SHP77 (cell line): ENCODE data around the gene ZNF557.

Experiments used
- DNase-seq, 2 experiments: peaks; one replicate each; lab custom pipeline; 2025; lab: John Stamatoyannopoulos, UW

Gene ZNF557

DNA sequence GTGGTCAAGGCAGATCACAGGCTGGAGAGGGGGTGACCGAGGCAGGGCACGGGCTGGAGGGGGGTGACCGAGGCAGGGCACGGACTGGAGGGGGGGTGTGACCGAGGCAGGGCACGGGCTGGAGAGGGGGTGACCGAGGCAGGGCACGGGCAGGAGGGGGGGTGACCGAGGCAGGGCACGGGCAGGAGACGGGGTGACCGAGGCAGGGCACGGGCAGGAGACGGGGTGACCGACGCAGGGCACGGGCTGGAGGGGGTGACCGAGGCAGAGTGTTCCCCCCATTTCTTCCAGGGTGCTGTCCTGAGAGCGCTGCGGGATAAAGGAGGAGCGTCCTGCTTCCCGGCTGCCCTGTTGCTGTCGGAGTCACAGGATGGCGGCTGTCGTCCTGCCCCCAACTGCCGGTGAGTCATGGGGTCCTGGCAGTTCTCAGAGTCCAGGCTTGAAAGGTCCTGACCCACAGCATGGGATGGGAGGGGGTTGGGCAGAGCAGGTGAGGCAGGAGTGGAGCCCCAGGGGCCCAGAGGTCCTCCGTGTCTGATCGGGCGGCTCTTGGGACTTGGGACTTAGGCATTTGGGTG, 5.3 kb downstream of the ZNF557 start:
- no peak for DNase-seq

DNA sequence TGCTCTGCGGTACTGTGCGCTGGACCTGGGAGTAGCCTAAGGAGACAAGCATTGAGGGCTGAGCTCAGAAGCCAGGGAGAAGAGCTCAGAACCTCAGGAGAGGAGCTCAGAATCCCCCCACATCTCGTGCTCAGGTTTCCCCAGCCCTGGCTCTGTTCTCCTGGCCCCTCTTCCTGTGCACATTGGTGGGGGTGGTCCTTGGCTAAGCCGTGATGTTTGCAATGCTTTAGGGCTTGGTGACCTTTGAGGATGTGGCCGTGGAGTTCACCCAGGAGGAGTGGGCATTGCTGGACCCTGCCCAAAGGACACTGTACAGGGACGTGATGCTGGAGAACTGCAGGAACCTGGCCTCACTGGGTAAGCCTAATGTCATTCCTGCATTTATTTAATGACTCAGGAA, 6.6 kb downstream of the ZNF557 start:
- no peak for DNase-seq

DNA sequence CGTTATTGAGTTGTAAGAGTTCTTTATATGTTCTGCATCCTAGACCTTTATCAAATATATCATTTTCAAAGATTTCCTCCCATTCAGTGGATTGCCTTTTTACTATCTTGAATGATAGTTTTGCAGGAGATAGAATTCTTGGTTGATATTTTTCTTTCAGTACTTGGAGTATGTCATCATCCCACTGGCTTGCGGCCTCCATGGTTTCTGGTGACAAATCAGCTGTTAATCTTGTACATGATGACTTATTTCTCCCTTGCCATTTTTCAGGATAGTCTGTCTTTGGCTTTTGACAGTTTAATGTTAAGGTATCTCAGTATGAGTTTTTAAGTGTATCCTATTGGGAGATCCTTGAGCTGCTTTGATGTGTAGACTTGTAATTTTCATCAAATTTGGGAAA, 8.5 kb downstream of the ZNF557 start:
- DNase-seq: no peak

DNA sequence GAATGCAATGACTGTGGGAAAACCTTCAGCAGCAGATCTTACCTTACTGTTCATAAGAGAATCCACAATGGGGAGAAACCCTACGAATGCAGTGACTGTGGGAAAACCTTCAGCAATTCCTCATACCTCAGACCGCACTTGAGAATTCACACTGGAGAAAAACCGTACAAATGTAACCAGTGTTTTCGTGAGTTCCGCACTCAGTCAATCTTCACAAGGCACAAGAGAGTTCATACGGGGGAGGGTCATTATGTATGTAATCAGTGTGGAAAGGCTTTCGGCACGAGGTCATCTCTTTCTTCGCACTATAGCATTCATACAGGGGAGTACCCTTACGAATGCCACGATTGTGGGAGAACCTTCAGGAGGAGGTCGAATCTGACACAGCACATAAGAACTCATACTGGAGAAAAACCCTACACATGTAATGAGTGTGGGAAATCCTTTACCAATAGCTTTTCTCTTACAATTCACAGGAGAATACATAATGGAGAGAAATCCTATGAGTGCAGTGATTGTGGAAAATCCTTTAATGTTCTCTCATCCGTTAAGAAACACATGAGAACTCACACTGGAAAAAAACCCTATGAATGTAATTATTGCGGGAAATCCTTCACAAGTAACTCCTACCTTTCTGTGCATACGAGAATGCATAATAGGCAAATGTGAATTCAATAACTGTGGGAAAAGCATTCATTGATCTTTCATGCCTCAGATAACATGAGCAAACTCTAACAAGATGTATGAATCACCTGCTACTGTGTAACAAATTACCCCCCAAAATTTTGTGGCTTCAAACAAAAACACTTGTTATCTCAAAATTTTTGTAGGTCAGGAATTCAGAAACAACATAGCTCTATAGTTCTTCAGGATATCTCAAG, 13.8 kb downstream of the ZNF557 start:
- DNase-seq: no peak

DNA sequence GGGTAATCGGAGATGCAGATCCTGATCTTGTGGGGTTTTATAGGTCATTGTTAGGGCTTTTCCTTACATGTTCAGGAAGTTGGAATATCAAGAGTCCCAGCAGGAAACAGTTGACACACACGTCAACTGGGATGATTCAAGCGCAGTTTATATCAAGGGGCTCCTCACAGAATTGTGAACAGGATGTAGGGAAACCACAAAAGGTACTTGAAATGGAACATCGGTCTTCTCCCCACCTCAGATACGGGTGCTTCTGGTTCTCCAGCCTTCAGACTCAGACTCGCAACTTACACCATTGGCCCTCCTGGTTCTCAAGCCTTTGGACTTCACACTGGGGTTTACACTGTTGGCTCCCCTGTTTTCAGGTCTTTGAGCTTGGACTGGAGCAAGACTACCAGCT, 19.5 kb downstream of the ZNF557 start:
- no peak for DNase-seq

DNA sequence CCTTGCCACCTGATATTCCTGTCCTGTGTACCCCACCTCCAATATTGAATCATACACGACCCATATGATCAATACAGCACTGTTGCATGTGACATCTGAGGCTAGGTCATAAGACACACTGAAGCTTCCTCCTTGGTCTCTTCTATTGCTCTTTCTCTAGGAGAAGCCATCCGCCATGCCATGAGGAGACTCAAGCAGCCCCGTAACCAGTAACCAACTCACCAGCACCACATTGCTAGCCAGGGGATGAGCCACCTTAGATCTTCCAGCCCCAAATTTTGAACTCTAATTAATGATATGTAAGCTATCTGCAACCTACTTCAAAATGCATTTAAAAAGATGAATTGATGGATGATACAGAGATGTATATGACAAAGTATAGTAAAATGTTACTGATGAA, 28.6 kb downstream of the ZNF557 start:
- DNase-seq: no peak

DNA sequence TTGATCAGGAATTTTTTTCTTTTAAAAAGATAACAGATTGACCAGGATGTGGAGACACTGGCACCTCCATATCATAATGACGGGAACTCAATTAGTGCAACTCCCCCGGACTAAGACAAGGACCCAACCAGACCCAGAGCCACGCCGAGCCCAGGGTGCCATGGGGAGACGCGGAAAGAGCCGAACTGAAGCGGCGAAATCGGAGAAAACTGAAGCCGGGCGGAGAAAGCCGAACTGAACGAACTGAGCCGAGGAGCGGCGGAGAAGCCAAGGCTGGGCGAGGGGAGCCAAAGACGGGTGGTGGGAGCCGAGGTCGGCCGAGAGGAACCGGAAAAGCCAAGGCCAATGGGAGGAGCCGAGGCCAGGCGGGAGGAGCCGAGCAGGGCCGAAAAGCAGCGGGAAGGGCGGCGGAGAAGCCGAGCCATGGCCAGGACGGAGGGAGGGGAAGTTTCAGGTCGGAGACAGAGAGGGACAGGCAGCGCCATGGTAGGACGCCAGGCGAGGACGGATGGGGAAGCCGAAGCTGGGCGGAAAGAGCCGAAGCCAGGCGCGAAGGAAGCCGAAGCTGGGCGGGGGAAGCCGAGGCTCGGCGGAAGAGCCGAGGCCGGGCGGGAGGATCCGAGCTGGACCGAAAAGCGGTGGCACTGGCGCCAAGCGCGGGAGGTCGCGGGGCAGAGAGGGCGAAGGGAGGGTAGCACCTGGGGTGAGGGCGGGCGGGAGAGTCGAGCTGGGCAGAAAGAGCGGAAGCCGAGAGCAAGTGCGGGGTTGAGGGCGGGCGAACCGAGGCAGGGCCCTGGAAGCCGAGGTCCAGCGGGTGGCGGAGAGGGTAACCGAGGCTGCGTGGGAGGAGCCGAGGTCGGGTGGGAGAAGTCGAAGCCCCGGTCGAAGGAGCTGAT, 29.4 kb downstream of the ZNF557 start:
- DNase-seq: peak; percentile 83 to 95

DNA sequence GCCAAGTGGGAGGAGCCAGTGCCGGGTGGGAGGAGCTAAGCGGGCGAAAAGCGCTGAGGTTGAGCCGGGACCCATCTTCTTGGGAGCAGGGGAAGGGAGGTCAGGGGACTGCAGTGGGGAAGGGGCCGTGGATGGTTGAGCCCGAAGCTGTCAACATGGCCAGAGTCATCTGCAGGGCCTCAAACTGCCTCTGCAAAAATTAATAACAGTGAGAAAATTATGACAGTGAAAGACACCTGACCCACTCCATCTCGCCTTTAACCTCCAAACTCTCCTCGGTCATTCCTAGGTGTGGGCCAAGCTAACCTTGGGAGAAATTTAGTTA, 30.1 kb downstream of the ZNF557 start:
- DNase-seq: no peak

DNA sequence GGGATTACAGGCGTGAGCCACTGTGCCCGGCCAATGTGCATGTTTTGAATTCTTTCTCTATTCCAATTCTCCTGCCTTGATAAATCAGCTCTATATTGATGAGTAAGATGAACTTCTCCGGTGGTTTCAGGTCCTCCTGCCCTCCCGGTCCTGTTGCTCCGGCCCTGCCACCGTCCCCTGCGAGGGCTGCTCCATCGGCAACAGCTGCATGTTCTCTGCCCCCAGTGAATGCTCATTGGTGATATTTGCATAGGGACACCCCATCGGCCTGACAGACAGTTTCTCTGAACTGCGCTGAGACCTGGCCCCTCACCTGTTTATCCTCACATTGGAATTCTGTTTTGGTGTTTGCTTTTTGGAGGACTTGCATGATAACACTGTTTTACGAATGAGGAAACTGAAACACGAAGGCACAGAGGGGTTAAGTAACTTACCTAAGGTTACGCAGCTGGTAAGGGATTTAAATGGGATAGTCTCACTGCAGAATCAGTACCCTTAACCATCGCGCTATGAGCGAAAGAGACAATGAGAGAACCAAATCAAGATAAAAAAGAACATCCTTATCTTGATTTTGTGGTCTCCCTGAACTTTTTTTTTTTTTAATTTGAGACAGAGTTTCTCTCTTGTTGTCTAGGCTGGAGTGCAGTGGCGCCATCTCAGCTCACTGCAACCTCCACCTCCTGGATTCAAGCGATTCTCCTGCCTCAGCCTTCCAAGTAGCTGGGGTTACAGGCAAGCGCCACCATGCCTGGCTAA, 32.2 kb downstream of the ZNF557 start:
- no peak for DNase-seq

DNA sequence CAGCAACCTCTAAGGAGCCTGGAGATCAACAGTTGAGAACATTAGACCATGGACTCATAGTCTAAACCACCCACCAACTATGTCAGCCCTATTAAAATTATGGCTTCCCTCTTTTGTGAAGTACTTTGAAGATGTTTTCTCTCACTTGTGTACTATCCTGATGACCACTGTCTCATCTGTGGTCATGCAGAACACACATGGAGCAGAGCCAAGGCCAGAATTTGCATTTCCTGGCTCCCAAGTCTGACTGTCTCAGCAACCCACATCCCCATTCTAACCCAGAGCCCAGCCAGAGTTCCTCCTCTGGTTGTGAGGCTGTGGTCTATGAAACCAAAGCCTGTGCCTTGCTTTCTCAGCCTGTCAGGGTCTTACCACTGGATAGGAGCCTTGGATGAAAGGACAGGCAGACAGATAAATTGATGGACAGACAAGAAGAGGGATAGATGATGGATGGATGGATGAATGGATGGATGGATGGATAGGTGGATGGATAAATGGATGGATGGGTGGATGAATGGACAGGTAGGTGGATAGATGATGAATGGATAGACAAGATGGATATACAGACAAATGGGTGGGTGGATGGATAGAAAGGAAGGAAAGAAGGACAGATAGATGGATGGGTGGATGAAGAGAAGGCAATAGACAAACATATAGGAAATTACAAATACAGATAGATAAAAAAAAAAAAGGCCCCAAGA, 35.4 kb downstream of the ZNF557 start:
- no peak for DNase-seq

DNA sequence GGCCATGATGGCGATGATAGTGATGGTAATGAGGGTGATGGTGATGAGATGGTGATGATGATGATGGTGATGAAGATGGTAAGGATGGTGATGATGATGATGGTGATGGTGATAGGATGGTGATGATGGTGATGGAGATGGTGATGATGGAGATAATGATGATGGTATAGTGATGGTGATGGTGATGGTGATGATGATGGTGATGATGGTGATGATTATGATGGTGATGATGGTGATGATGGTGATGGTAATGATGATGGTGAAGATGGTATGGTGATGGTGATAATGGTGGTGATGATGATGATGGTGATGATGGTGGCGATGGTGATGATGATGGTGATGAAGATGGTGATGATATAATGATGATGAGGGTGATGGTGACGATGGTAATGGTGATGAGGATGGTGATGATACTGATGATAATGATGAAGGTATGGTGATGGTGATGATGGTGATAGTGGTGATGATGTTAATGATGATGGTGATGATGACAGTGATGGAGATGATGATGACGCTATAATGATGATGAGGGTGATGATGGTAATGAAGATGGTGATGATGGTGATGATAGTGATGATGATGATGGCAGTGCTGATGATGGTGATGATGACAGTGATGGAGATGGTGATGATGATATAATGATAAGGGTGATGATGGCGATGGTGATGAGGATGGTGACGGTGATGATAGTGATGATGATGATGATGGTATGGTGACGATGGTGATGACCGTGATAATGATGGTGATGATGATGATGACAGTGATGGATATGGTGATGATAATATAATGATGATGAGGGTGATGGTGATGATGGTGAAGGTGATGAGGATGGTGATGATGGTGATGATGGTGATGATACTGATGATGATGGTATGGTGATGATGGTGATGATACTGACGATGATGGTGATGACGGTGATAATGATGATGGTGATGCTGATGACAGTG, 37.5 kb downstream of the ZNF557 start:
- DNase-seq: no peak

DNA sequence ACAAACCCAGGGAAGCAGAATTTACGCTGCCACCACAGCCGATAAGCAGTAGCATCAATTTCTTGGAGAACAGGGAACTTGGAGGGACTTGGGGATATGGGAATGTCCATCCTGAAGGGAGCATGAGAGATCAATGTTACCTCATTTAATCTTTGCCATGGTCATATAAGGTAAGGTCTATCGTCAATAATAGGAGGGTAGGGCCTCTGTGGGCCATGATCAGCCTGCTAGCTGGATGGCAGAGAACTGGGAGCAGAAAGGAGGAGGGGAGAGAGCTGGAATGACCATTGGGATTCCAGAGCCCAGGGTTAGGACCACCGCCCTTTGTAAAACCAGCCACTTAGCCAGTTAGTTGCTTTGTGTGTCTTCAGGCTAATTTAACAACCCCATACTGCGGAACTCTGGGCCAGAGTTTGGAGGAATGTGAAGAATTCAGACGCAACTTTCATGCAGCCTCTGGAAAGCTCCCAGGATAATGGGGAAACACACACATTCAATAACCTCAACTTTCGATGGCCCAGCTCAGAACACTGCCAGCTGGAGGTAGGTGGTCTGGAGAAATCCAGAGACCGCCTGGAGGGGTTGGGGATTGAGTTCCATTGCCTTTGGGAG, 40.3 kb downstream of the ZNF557 start:
- no peak for DNase-seq

DNA sequence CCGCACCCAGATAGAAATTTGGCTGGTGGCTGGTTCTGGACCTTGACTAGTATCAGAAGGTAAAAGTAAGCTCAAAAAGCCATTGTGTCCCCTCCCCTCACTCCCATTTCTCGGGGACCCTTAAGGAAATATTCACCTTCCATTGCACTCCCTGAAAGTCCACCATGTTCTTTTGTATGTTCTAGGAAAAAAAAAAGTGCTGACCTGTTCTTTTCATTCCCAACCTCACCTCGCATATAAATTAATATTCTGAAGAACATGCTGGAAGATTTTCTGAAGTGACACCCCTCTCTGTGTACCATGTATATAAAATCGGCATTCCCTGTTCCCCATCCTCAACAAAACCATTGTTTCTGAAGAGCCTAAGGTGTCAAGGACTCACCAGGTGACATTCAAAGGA, 43.2 kb downstream of the ZNF557 start:
- DNase-seq: no peak

DNA sequence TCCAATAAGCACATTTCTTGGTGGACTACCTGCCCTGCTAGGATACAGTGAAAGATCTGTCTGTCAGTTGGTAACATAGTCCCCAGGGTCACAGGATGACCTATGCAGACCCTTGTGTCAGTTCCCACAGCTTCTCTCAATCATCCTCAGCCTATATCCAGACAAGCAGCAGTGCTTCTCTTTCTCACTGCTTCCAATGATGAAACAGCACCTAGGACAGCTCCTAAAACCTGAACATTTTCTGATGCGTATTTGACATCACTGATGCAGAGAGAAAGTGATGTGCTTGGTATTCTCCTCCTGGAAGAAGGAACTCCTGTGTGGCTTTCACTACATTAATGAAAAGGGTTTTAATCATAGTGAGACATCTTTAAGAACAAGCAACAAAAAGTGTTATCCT, 43.7 kb downstream of the ZNF557 start:
- DNase-seq: no peak

DNA sequence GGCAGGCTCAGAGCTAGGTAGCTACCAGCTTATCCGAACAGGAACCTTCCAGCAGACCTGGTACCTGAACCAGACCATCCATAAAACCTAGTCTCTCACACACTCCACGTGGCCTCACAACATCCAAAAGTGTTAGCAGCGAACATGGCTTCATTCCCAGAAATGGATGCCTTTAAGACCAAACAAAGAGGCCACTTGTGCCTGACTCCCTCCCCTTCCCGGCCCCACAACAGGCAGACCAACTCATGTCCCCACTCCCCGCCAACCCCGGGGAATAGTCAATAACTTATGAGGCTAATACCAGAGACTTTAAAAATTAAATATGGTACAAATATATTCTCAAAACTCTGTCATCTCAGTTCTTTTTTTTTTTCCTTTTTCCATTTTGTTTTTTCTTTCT, 46.2 kb downstream of the ZNF557 start:
- DNase-seq: no peak

DNA sequence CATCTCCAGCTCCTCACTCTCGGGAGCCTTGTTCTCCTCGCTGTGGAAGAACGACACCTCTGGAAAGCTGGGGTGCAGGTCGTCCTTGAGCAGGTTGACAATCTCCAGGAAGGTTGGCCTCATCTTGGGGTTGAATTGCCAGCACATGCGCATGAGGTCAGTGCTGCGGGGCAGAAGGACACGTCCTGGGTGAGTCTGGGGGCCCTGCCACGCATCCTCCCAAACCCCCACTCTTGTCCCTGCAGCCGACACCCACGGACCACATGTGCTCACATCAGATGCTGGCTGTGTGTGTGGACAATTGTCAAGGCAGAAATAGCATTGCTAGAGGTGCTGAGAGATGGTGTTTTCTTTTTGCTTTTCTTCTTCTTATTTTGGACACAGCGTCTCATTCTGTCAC, 47.7 kb downstream of the ZNF557 start:
- no peak for DNase-seq

DNA sequence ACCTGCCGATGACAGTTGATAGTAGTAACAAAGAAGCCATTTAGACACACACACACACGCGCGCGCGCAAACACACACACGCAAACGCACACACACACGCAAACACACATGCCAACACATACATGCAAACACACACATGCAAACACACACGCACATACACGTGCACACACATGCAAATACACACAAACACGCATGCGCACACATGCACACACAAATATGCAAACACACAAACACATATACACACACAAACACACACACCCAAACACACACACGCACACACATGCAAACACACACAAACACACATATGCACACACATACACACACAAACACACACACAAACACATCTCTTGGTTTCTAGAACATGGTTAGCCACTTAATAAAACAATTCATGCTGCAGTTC, 50.1 kb downstream of the ZNF557 start:
- no peak for DNase-seq

DNA sequence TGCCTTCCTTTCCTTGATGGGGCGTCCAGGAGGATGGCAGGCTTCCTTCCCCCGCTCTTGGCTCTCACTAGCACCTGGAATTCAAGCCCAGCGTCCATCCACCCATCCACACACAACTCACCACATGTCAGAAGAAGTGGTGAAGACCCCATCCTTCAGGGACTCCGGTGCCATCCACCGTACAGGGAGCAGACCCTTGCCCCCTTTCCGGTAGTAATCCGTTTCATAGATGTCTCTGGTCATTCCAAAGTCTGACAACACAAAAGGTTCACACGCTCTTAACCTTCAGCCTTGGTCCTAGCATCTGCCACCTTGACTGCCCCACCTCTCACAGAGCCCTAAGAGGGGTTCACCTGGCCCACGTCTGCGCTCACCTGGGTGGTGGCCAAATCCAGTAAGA, 51.0 kb downstream of the ZNF557 start:
- DNase-seq: no peak

DNA sequence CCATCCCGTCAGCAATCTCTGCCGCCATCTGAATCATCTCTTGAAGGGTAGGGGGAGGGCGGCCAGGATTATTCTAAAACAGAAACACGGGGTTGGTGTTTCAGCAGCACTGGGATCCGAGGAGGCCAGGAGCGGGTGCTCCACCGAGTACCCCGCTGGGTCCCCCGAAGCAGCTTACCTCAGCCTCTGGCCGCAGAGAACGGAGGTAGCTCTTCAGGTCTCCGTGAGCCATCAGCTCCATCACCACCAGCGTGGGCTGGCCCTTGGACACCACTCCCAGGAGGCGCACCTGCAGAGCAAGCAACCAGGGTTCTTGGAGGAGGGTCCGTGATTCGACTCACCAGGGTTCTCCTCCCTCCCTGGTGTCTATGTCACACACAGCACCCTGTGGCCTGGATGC, 53.2 kb downstream of the ZNF557 start:
- no peak for DNase-seq

DNA sequence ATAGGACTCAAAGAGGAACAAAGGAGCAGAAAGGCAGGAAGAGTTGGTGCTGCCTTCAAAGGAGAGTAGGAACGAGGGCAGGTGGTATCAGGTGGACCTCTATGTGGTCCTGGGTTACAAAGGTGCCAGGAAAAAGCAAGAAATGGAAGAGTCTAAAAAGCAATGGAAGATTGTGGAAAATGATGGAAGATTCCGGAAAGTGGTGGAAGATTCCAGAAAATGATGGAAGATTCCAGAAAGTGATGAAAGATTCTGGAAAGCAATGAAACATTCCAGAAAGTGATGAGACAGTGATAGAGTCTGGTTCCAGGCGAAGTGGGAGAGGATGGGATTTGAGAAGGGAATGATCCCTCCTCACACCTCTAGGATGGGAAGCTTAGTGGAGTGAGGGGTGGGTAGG, 55.3 kb downstream of the ZNF557 start:
- DNase-seq: no peak
